Stimulated activated CD4-positive, alpha-beta T cell treated with anti-CD3 and anti-CD28 coated beads, Interleukin-1b, Interleukin-23, amount 100 ng/mL, for 4 hours (primary cell): ENCODE results near the gene PORCN.

Experiments used
- DNase-seq, 2 donors: peaks; one replicate each; pipeline ENCODE4 v3.0.0-alpha.2; 2020; ENCODE audit warnings: low read depth in 2 of 2

PORCN gene

DNA sequence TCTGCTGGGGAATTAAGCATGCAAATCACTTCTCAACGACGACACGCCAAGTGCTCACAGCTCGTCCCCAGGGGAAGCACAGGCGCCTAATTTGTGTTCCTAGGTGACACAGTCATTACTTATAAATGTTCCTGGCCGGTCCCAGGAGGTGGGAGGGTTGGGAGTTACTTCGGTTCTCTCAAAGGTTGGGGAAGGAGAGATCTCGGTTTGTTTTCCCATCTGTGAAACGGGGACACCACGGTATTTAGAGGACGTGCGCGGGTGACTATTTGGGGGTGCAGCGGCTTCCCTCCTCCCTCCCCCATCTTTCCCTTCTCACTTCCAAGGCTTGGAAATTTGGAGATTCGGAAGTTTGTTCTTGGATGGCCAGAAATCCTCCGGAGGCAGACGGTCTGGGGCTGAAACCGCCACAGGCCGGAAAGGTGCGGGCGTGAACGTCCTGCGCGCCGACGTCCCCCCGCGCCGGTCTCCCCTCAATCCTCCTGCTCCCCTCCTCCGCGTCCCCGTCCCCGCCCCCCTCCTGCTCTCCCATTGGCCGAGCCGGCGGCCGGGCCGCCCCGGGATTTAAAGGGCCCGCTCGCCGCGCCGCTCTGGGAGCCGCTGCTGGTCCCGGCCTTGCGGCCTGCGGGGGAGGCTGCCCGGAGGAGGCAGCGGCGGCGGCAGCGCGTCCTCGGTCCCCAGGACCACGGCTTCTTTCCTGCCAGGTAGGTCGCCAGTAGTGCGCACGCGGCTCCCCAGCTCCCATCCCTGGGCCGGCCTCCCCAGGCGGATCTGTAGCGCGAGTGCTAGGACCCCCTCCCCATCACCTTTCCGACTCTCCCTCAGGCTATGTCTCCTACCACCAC lies at the start of gene PORCN:
Gene PORCN (plus strand): TSS at position 593 of the 845 bp plus-strand sequence. CDS start 829 bp downstream, outside the sequence.
- DNase-seq: peak; percentile 66 to 75

DNA sequence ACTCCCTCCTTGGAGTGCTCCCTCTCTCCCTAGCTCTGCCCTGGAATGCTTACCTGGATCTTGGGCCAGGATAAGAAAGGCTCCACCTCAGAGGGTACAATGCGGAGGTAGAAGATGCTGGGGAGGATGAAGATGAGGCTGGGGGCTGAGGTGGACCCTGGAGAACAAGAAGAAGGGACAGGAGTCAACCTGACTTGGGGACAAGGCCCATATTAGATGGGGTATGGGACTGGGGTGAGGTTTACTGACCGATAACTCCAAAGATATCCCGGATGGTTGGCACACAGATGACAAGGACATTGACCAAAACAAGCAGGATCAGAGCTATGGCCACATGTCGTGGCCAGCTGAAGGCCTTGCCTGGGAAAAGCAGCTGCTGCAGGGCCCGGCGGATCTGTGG lies 49.3 kb upstream of the PORCN start:
- no peak for DNase-seq

DNA sequence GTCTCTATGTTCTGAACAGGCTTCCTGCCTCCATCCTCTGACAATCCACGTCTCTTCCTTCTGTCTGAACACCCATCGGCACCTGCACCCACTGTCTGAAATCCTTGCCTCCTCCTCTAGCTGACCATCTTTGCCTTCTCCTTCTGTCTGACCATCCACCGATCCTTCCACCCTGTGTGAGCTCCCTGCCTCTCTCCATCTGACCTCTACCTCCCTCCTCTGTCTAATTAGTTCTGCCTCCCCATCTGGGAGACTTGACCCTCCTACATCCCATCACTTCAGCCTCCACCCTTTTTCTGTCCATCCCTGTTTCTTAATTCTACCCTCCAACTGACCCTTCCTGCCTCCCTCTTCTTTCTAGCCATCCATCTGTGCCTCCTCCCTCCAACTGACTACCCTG lies 48.8 kb upstream of the PORCN start:
- no peak for DNase-seq

DNA sequence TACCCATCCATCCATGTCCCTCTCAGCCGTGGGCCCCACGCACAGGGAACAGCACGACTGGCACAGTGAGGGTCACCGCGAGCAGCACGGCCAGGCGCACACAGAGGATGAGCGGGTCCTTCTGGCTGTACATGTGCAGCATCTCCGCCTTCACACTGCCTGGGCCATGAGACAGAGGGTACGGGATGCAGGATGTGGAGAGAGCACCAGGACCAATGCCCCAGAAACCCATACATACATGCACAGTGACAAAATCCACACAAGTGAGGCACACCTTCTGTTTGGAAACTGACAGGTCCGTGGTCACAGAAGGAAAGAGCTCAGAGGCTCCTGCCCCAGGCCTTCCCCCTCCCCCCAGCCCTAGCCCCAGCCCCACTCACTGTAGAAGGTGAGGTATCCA lies 48.2 kb upstream of the PORCN start:
- DNase-seq: no peak

DNA sequence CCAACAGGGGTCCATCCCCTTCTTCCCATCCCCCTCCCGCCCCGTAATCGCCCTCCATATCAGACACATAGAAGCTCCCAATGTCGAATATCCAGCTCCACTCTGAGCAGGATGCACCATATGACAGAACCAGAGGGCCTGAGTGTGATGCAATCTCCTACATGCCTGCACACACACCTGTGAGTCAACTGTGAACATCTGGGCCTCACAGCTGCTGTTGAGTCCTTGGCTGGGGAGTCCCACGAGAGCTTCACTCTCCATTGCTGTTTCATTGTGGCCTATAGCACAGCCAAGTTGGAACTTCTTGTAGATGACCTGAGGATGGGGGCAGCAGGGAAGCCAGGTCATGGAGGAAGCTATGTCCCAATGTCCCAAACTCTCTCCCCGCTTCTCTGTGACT lies 47.0 kb upstream of the PORCN start:
- no peak for DNase-seq

DNA sequence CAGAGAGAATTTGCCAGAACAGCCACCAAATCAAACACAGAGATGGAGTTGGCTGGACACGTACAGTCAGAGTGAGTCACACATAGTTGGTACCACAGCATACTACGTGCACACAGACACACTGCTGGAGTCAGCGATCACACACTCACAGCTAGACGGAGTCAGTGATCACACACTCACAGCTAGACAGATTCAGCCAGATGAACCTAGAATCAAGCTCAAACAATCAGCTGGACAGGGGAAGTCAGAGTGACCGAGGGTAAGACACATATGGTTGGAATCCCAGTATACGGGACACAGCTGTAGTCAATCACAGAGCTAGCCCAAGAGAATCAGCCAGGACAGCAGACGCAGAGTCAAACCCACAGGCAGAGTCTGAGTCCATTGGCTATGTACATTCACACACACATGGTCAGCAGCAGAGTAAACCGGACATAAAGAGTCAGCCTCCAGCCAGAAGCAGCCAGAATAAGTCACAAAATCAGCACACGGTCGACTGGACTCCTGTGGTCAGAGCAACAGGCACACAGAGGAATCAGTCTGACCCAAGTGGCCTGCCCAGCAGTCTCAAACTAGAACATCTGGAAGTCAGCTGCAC lies 43.4 kb upstream of the PORCN start:
- no peak for DNase-seq

DNA sequence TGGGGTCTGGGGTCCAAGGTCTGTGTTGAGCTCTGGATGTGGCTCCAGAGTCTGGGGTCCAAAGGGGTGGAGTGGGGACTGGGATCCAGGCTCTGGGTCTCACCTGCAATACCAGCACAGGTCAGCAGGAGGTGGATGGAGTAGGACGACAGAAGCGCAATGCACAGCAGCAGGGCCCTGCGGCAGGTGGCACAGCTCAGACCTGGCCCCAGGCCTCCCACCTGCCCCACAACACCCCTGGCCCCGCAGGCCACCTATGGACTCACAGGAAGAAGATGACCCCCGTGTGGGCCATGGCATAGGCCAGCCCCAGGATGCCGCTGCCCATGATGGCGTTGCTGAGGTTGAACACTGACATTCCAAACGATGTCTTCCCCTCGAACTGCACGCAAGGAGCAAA lies 42.1 kb upstream of the PORCN start:
- DNase-seq: peak in 1 of 2 donors; percentile 24

DNA sequence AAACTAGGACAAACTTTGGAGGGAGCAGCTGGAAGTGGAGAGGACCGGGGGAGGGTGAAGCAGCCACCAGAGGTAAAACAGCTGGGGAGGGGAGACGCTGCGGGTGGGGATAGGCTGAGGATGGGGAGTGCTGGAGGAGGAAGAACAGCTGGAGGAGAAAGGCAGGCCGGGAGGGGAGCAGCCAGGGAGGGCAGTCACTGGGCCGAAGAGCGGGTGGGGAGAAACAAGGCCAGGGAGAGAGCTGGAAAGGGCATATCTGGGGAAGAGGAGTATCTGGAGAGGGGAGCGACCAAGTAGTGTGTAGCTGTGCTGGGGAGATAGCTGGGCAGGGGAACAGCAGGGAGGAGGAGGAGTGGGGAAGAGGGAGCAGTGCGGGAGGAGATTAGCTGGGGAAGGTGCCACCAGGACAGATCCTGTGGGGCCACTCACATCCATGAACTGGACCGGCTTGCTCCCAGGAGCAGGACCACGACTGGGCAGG lies 41.5 kb upstream of the PORCN start:
- no peak for DNase-seq

DNA sequence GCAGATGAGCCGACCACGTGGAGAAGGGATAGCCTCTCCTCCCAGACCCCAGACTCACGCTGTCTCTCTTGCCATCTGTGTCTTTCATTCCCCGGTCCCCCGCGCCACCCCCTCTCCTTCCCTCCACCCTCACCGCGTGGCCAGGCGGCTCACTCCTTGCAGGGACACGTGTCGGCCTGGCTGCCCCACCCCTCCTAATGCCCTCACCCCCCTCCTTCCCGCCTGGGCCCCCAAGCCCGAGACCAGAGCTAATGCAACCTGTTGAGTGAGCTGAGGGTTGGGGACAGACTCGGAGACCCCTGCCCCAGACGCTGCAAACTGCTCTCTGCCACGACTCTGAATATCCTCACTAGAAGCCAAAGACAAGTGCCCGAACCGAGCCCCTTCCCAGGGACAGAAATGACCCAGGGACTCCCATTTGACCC lies 40.5 kb upstream of the PORCN start:
- DNase-seq: peak; percentile 48 to 59

DNA sequence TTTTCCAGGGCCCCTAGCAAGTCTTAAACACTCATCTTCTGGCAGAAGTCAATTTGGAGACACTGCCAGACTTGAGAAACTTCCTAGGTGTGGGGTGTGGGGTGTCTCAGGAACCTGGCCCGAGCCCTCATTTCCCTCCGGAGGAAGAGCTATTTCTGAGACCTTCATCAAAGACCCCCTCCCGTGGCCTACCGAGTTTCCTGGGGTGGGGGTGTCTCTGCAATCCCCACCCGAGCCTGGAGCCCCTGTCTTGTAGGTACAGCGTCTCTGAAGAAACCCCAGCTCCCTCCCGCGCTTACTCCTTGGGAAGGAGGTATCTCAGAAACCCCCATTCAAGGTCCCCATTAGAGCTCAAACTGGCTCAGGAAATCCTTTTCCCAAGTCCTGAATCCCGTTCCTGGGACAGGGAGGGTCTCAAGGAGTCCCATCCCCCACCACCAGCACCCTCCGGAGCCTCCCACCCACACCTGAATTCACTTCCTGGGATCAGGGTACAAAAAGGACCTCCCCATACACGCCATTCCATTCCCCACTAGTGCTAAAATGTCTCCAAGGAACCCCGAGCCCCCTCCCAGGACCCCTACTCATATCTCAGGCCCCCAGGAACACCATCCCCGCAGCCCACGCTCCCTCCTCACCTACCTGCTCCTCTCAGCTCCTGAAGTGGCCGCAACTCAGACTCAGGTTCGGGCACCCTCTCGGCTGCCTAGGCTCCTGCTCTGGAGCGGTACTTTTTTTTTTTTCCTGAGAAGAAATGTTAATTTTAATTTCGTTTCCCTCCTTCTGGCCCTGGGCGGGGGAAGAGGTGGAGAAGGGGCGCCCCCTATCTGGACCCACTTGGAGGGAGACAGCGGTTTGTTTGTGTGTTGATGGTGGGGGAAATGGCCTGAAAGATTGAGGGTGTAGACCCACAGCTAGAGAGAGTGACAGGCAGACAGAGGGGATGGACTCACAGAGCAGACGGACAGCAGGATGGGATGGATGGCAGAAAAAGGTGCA lies 39.8 kb upstream of the PORCN start:
- DNase-seq: peak in 1 of 2 donors; percentile 54

DNA sequence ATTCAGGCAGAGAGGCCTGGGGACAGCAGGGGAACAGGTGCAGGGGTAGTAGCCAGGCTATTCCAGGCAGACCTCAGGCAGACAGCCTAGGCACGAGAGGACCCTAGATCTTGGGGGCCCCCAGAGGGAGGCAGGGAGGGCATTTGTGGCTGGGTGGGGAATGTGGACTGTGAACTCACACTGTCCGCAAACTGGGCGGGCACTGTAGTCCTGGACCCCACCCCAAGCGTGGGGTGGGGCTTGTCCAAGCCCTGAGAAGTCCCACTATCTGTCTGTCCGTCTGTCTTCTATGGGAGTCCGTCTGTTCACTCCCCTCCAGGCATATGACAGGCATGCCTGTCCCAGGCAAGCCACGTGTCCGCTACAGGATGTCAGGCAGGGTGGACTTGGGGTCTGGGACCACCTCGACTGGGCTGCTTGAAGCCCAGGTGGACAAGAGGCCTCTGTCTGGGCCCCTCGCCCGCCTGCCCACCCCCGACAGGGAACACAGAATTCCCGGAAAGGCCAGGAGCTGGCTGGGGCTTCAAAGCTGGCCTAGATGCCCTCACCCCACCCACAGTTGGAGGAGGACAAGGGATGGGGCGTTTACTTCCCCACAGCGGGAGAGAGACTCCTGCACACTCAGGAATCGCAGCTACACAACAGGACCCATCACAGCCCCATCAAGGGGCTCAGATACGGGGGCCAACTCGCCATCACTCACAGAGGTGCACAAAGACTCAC lies 38.5 kb upstream of the PORCN start, which contains the start of gene SLC38A5:
Gene SLC38A5 (minus strand): TSS at position 151 of the 723 bp plus-strand sequence. CDS start 2,336 bp downstream, outside the sequence.
- no peak for DNase-seq

DNA sequence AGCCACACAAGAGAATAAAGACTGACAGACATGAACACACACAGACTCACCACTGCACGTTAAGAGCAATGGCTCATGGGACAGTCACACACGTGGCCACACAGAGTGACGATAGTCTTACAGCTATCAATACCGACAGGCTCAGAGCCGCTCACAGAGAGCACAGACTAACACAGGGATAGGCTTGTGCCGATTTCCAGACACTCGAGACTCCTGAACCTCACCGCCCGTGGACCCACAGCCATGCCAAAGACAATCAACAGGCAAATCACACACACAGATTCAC lies 38.0 kb upstream of the PORCN start:
- no peak for DNase-seq

DNA sequence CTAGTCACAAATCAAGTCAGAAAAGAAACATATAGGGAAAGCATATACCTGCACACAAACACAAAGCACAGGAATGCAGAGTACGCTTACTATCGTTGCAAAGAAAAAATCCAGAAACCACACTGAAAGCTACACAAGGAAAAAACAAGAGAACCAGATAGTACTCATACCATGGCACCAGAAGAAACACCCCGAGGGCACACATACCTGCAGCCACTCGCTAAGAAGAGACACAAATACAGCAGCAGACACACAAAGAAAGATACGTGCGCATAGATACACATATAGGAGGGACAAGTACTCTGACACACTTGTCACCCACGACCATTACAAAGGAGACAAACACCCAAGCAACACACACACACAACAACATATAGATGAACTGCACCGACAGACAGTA lies 37.3 kb upstream of the PORCN start:
- no peak for DNase-seq

DNA sequence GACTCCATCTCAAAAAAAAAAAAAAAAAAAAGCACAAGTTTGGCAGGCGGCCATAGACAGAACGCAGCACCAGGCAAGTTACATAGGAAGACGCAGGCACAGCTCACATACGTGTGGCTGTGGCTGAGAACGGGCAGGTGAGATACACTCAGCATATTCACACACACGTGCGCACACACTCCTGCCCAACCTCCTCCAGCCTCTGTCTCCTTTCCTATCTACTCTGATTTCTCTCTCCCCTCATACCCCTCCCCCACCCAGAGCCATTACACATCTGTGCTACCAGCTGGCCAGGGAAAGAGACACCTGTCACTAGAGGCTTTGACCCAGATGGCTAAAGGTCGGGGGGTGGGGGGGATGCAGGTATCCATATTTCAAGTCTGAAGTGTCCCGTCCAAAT lies 36.6 kb upstream of the PORCN start:
- DNase-seq: no peak

DNA sequence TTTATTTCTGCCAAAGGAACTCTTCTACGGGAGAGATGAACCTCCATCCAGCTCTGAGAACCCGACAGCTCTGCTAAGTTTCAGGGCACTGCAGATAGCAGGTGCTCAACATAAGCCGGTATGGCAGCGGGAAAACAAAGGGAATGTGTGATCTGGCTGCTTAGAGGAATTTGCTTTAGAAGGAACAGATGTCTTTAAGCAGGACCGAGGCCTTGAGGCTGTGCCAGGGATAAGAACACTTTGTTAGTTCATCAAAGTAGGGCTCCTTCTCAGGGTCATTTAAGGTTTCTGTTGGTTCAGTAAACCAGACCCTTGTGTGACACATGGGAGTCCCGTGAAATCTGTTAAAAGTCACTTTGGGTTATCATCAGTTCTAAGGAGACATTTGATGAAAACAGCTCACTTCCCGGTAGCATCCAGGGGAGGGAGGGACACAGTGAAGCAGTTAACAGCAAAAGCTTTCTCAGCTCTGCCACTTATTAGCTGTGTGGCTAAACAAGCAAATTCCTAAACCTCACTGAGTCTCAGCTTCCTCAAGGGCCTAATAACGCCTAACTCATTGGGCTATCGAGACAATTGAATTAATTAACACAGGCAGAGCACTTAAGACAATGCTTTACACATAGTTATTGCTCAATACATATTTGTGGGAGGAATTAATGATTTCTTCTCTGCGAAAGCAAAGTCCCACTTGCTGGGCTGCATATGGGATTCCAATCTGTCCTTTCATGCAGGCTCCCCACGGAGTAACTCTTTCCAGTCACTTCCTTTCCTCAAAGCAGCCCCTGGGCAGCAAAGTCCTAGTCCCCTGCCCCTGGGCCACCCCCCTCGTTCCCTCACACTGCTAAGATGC lies 35.7 kb upstream of the PORCN start:
- DNase-seq: no peak

DNA sequence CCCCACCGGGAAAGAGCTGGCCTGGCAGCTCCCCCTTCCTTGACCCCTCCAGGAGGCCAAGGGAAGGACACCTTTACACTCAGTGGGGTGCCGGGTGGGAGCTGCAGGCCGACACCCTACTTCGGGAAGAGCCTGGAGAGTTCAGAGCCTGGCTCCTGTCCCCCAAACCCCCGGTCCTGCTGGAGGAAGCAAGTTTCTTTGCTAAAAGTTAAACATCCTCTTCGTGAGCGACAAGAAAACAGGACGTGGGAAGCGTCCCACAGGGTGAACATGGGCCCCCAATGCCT lies 35.1 kb upstream of the PORCN start:
- DNase-seq: no peak

DNA sequence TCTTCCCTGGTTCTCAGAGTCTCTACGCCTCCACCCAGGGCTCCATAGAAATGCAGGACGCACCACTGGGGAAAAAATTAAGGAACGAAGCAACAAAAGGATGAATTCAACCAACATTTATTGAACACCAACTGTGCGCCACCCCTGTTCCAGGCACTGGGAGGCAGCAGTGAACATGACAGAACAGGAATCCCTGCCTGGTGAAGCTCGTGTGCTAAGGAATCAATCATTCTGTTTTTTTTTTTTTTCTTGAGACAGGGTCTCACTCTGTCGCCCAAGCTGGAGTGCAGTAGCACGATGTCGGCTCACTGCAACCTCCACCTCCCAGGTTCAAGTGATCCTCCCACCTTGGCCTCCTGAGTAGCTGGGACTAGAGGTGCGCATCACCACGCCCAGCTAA lies 34.7 kb upstream of the PORCN start:
- DNase-seq: no peak

DNA sequence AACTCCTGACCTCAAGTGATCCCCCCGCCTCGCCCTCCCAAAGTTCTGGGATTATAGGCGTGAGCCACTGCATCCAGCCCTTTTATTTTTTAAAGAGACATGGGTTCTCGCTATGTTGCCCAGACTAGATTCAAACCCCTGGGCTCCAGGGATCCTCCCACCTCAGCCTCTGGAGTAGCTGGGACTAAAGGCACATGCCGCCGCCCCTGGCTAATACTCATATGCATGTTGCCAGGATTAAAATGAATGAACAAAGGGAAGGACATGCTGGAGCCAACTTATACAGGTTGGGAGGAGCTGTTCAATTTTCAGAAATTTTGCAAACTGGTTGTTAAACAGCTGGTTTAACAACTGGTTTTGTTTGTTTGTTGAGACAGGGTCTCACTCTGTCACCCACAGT lies 34.2 kb upstream of the PORCN start:
- DNase-seq: no peak

DNA sequence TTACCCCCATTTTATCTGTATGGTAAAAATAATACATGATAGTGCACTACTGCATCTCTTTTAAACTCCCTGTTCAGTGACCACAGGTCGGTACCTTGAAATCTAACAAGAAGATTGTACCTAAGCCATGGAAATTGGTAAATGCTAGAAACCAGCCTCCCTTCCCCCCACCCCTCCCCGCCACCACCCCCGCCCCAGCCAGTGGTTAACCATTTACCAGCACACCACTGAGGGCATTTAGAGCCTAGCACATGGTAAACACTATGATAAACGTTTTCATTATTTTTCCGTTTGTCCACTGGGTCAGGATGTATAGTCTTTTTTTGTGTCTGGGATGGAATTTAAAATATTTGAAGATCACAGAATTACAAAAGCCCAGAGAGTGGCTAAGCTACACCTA lies 33.5 kb upstream of the PORCN start:
- no peak for DNase-seq

DNA sequence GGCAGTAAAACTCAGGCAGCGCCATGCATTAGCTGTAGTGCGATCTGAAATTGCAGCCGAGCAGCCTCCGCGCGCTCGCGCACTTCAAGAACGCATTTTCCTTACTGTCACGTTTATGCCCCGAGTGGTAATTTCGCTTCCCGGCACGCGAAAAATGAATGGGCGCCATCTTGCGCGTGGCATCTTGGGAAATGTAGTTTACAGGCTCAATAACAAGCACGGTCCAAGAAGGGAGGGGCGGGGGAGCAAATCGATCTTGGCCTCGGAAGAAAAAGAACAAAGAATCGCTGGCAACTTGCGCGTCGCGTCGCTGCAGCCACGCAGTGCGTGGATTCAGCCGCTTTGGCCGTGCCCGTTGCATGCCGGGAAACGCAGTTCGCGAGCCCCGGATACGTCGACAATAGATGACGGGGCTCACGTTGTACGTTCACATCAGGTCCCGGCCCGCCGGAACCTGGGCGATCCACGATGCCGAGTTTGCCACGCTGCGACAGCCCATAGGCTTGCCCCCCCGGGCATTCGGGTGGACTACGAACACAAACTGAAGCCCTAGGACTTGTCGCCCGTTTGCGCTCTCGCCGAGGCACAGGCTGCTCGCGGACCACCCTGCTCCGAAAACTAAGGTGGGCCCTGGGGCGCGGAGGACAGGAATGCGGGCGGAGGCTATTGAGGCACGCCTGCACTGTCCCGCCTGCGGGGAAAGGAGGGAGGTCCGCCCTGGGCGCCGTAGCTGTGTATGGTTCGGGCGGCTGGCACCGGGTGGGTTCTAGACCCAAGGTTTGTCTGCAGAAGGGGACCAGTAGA lies 32.8 kb upstream of the PORCN start, which contains the start of gene FTSJ1:
Gene FTSJ1 (plus strand): TSS at position 426 of the 804 bp plus-strand sequence. CDS start 1,849 bp downstream, outside the sequence.
- peak; percentile 70 to 74 for DNase-seq
